HEK293 (cell line): ENCODE measurements around the gene UBQLN2.
A peak's percentile ranks its signal among the peaks of the same experiment; 100 is the strongest.

ENCODE experiments used
- CTCF ChIA-PET: fragments of 350-600 bp; formaldehyde crosslinking; extraction: SDS; loops from one replicate; lab custom pipeline; 2021; ENCODE audit warnings: antibody characterized with exemption; lab: Yijun Ruan, JAX
- POLR2A ChIA-PET: fragments of 300-600 bp; formaldehyde crosslinking; extraction: SDS; loops from one replicate; lab custom pipeline; 2020; ENCODE audit warnings: antibody characterized with exemption, inconsistent platforms; lab: Yijun Ruan, JAX
- H3K27ac ChIP-seq: fragments of 200-500 bp; sonication (Bioruptor generic); 2 replicates; pipeline ENCODE4 v1.5.1; 2014; ENCODE audit warnings: low read depth, low read length, control low read depth, inconsistent platforms; ENCODE audit errors: extremely low read depth
- H3K36me3 ChIP-seq, 2 experiments: fragments of 200-500 bp in 1 of 2; sonication (Bioruptor generic) in 1 of 2; 1 replicate in 1 of 2; 2 replicates in 1 of 2; pipeline ENCODE4 v1.5.1; 2014 to 2017; ENCODE audit warnings: inconsistent platforms in 2 of 2, low read length in 2 of 2; ENCODE audit not compliant: control insufficient read depth in 2 of 2, insufficient read depth in 1 of 2
- H3K4me1 ChIP-seq: fragments of 200-500 bp; sonication (Bioruptor generic); 2 replicates; pipeline ENCODE4 v1.5.1; 2014; ENCODE audit warnings: mild to moderate bottlenecking, low read length, inconsistent platforms; ENCODE audit not compliant: control insufficient read depth, insufficient read depth
- H3K4me3 ChIP-seq: 2 replicates; pipeline ENCODE4 v1.5.1; 2011; ENCODE audit warnings: low read depth, mild to moderate bottlenecking, control low read depth, low read length, moderate library complexity
- H3K9me3 ChIP-seq: fragments of 200-500 bp; sonication (Bioruptor generic); 2 replicates; pipeline ENCODE4 v1.5.1; 2014; ENCODE audit warnings: low read depth, low read length, inconsistent platforms; ENCODE audit not compliant: control insufficient read depth, insufficient read depth
- GLIS2 ChIP-seq: fragments of 450-650 bp; formaldehyde crosslinking; IDR thresholded peaks from 2 replicates; pipeline ENCODE4 v1.5.1; 2016; ENCODE audit warnings: missing biosample characterization, missing genetic modification characterization
- HOXC10 ChIP-seq: sonication (generic); formaldehyde crosslinking; IDR thresholded peaks from 2 replicates; pipeline ENCODE4 v1.8.1; 2023; ENCODE audit warnings: mild to moderate bottlenecking, missing genetic modification reagents
- RBAK ChIP-seq: fragments of 450-650 bp; formaldehyde crosslinking; IDR thresholded peaks from 2 replicates; pipeline ENCODE4 v1.5.1; 2016; ENCODE audit warnings: missing biosample characterization, missing genetic modification characterization
- YY1 ChIP-seq: fragments of 450-650 bp; formaldehyde crosslinking; IDR thresholded peaks from 2 replicates; pipeline ENCODE4 v1.5.1; 2018; ENCODE audit warnings: missing biosample characterization, missing genetic modification characterization
- ZBTB17 ChIP-seq: fragments of 450-650 bp; formaldehyde crosslinking; IDR thresholded peaks from 2 replicates; pipeline ENCODE4 v1.5.1; 2016; ENCODE audit warnings: missing biosample characterization, missing genetic modification characterization
- ZNF121 ChIP-seq: fragments of 450-650 bp; formaldehyde crosslinking; IDR thresholded peaks from 2 replicates; pipeline ENCODE4 v1.5.1; 2016; ENCODE audit warnings: missing biosample characterization, missing genetic modification characterization
- ZNF146 ChIP-seq: fragments of 450-650 bp; formaldehyde crosslinking; IDR thresholded peaks from 2 replicates; pipeline ENCODE4 v1.5.1; 2016; ENCODE audit warnings: missing biosample characterization, missing genetic modification characterization
- ZNF16 ChIP-seq: fragments of 450-650 bp; formaldehyde crosslinking; IDR thresholded peaks from 2 replicates; pipeline ENCODE4 v1.5.1; 2016; ENCODE audit warnings: low read depth, missing biosample characterization, missing genetic modification characterization
- ZNF302 ChIP-seq: fragments of 450-650 bp; formaldehyde crosslinking; IDR thresholded peaks from 2 replicates; pipeline ENCODE4 v1.5.1; 2016; ENCODE audit warnings: missing biosample characterization, missing genetic modification characterization, low read depth
- ZNF426 ChIP-seq: fragments of 450-650 bp; formaldehyde crosslinking; IDR thresholded peaks from 2 replicates; pipeline ENCODE4 v1.5.1; 2017; ENCODE audit warnings: missing biosample characterization, missing genetic modification characterization, mild to moderate bottlenecking, inconsistent platforms, moderate library complexity
- ZNF433 ChIP-seq: fragments of 450-650 bp; formaldehyde crosslinking; IDR thresholded peaks from 2 replicates; pipeline ENCODE4 v1.5.1; 2016; ENCODE audit warnings: missing biosample characterization, missing genetic modification characterization, low read depth
- ZNF48 ChIP-seq: fragments of 450-650 bp; formaldehyde crosslinking; IDR thresholded peaks from 2 replicates; pipeline ENCODE4 v1.5.1; 2016; ENCODE audit warnings: missing biosample characterization, missing genetic modification characterization
- ZNF510 ChIP-seq: fragments of 450-650 bp; formaldehyde crosslinking; IDR thresholded peaks from 2 replicates; pipeline ENCODE4 v1.5.1; 2018; ENCODE audit warnings: mild to moderate bottlenecking, missing genetic modification characterization, missing biosample characterization; ENCODE audit not compliant: insufficient replicate concordance
- ZNF529 ChIP-seq: fragments of 450-650 bp; formaldehyde crosslinking; IDR thresholded peaks from 2 replicates; pipeline ENCODE4 v1.5.1; 2017; ENCODE audit warnings: missing genetic modification characterization, missing biosample characterization; ENCODE audit not compliant: insufficient replicate concordance
- ZNF555 ChIP-seq: fragments of 450-650 bp; formaldehyde crosslinking; conservative IDR thresholded peaks from 2 replicates; pipeline ENCODE4 v1.5.1; 2017; ENCODE audit warnings: missing biosample characterization, mild to moderate bottlenecking, missing genetic modification characterization, inconsistent platforms
- ZNF560 ChIP-seq: fragments of 450-650 bp; formaldehyde crosslinking; IDR thresholded peaks from 2 replicates; pipeline ENCODE4 v1.5.1; 2017; ENCODE audit warnings: missing biosample characterization, missing genetic modification characterization, borderline replicate concordance
- ZNF623 ChIP-seq: fragments of 450-650 bp; formaldehyde crosslinking; IDR thresholded peaks from 2 replicates; pipeline ENCODE4 v1.5.1; 2016; ENCODE audit warnings: missing biosample characterization, missing genetic modification characterization
- ZNF747 ChIP-seq: fragments of 450-650 bp; formaldehyde crosslinking; IDR thresholded peaks from 2 replicates; pipeline ENCODE4 v1.5.1; 2016; ENCODE audit warnings: missing biosample characterization, missing genetic modification characterization
- ZNF76 ChIP-seq: fragments of 450-650 bp; formaldehyde crosslinking; IDR thresholded peaks from 2 replicates; pipeline ENCODE4; 2016; ENCODE audit warnings: low read depth, missing biosample characterization, missing genetic modification characterization, borderline replicate concordance
- TF ChIP-seq, protein P1 (sequence below): fragments of 450-650 bp; formaldehyde crosslinking; IDR thresholded peaks from 2 replicates; pipeline ENCODE4 v1.5.1; 2016; ENCODE audit warnings: missing biosample characterization, missing genetic modification characterization, low read depth
- TF ChIP-seq, protein P2 (sequence below): fragments of 450-650 bp; formaldehyde crosslinking; conservative IDR thresholded peaks from 2 replicates; pipeline ENCODE4 v1.5.1; 2016; ENCODE audit warnings: low read depth, missing biosample characterization, missing genetic modification characterization
- TF ChIP-seq, protein P3 (sequence below): fragments of 450-650 bp; formaldehyde crosslinking; IDR thresholded peaks from 2 replicates; pipeline ENCODE4 v1.5.1; 2016; ENCODE audit warnings: missing biosample characterization, missing genetic modification characterization
- TF ChIP-seq, protein P4 (sequence below): fragments of 450-650 bp; IDR thresholded peaks from 2 replicates; pipeline ENCODE4 v1.5.1; 2018; ENCODE audit warnings: missing biosample characterization, missing genetic modification characterization

Gene UBQLN2

DNA sequence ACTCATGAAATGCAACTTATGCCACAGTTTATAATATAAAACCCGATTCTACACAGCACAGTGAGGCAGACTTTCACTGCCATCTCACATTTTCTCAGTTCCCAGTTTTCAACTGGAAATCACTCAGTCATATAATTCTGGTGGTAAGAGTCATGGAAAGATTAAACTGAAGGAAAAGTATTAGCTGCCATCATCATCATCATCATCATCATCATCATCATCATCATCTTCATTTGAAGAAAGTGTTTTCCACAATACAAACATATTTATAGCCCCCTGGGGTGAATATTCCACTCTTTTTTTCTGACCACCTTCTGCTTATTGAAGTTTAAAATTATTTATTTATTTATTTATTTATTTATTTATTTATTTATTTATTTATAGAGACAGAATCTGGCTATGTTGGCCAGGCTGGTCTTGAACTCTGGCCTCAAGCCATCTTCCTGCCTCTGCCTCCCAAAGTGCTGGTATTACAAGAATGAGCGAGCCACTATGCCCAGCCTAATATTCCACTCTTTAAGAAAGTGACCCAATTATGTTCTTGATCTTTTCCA, 6.0 kb upstream of the UBQLN2 start (continued):
- TF ChIP-seq, protein P1, sequence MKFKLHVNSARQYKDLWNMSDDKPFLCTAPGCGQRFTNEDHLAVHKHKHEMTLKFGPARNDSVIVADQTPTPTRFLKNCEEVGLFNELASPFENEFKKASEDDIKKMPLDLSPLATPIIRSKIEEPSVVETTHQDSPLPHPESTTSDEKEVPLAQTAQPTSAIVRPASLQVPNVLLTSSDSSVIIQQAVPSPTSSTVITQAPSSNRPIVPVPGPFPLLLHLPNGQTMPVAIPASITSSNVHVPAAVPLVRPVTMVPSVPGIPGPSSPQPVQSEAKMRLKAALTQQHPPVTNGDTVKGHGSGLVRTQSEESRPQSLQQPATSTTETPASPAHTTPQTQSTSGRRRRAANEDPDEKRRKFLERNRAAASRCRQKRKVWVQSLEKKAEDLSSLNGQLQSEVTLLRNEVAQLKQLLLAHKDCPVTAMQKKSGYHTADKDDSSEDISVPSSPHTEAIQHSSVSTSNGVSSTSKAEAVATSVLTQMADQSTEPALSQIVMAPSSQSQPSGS (tag by site-specific recombination), result no peak
- TF ChIP-seq, protein P2, sequence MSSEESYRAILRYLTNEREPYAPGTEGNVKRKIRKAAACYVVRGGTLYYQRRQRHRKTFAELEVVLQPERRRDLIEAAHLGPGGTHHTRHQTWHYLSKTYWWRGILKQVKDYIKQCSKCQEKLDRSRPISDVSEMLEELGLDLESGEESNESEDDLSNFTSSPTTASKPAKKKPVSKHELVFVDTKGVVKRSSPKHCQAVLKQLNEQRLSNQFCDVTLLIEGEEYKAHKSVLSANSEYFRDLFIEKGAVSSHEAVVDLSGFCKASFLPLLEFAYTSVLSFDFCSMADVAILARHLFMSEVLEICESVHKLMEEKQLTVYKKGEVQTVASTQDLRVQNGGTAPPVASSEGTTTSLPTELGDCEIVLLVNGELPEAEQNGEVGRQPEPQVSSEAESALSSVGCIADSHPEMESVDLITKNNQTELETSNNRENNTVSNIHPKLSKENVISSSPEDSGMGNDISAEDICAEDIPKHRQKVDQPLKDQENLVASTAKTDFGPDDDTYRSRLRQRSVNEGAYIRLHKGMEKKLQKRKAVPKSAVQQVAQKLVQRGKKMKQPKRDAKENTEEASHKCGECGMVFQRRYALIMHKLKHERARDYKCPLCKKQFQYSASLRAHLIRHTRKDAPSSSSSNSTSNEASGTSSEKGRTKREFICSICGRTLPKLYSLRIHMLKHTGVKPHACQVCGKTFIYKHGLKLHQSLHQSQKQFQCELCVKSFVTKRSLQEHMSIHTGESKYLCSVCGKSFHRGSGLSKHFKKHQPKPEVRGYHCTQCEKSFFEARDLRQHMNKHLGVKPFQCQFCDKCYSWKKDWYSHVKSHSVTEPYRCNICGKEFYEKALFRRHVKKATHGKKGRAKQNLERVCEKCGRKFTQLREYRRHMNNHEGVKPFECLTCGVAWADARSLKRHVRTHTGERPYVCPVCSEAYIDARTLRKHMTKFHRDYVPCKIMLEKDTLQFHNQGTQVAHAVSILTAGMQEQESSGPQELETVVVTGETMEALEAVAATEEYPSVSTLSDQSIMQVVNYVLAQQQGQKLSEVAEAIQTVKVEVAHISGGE (tag by site-specific recombination), result peak; percentile 66
- no peak for TF ChIP-seq ZBTB17
- TF ChIP-seq ZNF623 (tag by site-specific recombination), result peak; percentile 53
- TF ChIP-seq, protein P3, sequence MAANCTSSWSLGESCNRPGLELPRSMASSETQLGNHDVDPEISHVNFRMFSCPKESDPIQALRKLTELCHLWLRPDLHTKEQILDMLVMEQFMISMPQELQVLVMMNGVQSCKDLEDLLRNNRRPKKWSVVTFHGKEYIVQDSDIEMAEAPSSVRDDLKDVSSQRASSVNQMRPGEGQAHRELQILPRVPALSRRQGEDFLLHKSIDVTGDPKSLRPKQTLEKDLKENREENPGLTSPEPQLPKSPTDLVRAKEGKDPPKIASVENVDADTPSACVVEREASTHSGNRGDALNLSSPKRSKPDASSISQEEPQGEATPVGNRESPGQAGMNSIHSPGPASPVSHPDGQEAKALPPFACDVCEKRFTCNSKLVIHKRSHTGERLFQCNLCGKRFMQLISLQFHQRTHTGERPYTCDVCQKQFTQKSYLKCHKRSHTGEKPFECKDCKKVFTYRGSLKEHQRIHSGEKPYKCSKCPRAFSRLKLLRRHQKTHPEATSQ (tag by site-specific recombination), result no peak
- peak; percentile 82 for TF ChIP-seq ZNF426
- no peak; the same call in 1 of the 2 replicates for TF ChIP-seq ZNF433 (tag by site-specific recombination)
- TF ChIP-seq ZNF121 (tag by site-specific recombination), result 0 out of 2 replicates have a peak, but pooled peaks have one; percentile 23
- no peak for TF ChIP-seq HOXC10 (CRISPR knock-in tag)
- TF ChIP-seq ZNF510 (tag by site-specific recombination), result peak; percentile 49
- TF ChIP-seq RBAK (tag by site-specific recombination), result no peak
- peak; percentile 81 for TF ChIP-seq ZNF555 (tag by site-specific recombination)
- no peak for TF ChIP-seq ZNF747 (tag by site-specific recombination)
- TF ChIP-seq ZNF16 (tag by site-specific recombination), result no peak
- no peak for TF ChIP-seq ZNF146
- TF ChIP-seq, protein P4, sequence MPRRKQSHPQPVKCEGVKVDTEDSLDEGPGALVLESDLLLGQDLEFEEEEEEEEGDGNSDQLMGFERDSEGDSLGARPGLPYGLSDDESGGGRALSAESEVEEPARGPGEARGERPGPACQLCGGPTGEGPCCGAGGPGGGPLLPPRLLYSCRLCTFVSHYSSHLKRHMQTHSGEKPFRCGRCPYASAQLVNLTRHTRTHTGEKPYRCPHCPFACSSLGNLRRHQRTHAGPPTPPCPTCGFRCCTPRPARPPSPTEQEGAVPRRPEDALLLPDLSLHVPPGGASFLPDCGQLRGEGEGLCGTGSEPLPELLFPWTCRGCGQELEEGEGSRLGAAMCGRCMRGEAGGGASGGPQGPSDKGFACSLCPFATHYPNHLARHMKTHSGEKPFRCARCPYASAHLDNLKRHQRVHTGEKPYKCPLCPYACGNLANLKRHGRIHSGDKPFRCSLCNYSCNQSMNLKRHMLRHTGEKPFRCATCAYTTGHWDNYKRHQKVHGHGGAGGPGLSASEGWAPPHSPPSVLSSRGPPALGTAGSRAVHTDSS, result peak; percentile 80

DNA sequence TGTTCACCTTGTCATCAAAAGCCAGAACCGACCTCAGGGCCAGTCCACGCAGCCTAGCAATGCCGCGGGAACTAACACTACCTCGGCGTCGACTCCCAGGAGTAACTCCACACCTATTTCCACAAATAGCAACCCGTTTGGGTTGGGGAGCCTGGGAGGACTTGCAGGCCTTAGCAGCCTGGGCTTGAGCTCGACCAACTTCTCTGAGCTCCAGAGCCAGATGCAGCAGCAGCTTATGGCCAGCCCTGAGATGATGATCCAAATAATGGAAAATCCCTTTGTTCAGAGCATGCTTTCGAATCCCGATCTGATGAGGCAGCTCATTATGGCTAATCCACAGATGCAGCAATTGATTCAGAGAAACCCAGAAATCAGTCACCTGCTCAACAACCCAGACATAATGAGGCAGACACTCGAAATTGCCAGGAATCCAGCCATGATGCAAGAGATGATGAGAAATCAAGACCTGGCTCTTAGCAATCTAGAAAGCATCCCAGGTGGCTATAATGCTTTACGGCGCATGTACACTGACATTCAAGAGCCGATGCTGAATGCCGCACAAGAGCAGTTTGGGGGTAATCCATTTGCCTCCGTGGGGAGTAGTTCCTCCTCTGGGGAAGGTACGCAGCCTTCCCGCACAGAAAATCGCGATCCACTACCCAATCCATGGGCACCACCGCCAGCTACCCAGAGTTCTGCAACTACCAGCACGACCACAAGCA, 898 bp downstream of the UBQLN2 start:
- ChIA-PET CTCF (interaction anchor here (0.7 kb wide), 1 partner anchor 739 kb away, joined by 3 read pairs; no protein-coding TSS in a partner anchor), POLR2A (no interaction called here)
- Histone ChIP-seq H3K9me3 (no peaks in the 10 kb centered on the region; the same call in 1 of the 2 replicates), H3K4me3 (peak overlapping the region; percentile 65), H3K4me1 (no peaks in the 10 kb centered on the region), H3K27ac (peak overlapping the region; percentile 93), H3K36me3 (peaks cover 8 to 24% of the 10 kb centered on the region in 2 experiments; a peak in 2 of 3 replicates)
- TF ChIP-seq YY1 (tag by site-specific recombination) (no peak), ZNF302 (tag by site-specific recombination) (no peak), ZNF560 (tag by site-specific recombination) (no peak), ZNF433 (tag by site-specific recombination) (no peak), ZNF529 (tag by site-specific recombination) (no peak), GLIS2 (tag by site-specific recombination) (no peak), ZNF48 (no peak), ZBTB17 (peak; percentile 83), ZNF76 (tag by site-specific recombination) (0 out of 2 replicates have a peak, but pooled peaks have one; percentile 48)
